NCI-H748 (cell line): Measurements from ENCODE around the gene NXNL1.
"Not testable (repeated sequence)": the region's sequence is repeated elsewhere in the genome, so short reads cannot be mapped to it uniquely, and the experiment has no call there.

Experiments
- DNase-seq: peaks from one replicate; lab custom pipeline; 2025; ENCODE audit not compliant: unreplicated experiment; lab: John Stamatoyannopoulos, UW

NXNL1 gene

DNA sequence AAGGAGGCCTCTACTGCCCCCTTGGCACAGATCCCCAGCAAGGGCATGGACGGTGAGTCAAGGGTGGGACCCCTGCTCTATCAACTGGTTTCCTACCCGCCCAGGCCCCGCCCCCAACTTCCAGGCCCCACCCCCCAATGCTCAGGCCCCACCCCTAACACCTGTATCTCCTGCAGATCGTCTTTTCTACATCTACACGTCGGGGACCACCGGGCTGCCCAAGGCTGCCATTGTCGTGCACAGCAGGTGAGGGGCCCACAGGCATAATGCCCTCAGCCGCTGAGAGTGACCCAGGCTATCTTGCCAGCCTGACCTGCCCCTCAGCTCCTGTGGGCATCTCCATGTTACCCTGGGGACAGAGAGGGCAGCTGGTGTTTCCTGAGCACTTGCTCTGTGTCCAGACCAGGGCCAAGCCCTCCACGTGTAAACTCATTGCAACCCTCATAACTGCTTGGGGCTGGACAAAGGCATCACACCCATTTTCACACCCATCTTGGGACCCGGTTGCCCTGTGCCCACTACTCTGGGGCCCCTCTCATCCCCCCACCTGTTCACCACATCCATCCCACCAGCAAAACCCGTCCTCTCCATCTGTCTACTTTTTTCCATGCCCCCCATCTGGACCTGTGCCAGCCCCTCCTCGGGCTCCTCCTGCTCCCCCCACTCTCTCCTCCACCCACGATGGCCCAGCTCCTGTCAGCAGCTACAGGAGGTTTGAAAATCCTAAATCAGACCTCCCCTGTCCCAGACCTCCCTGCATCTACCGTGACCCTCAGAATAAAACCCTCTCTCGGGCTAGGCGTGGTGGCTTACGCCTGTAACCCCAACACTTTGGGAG lies 26.8 kb upstream of the NXNL1 start:
- DNase-seq, result no peak

DNA sequence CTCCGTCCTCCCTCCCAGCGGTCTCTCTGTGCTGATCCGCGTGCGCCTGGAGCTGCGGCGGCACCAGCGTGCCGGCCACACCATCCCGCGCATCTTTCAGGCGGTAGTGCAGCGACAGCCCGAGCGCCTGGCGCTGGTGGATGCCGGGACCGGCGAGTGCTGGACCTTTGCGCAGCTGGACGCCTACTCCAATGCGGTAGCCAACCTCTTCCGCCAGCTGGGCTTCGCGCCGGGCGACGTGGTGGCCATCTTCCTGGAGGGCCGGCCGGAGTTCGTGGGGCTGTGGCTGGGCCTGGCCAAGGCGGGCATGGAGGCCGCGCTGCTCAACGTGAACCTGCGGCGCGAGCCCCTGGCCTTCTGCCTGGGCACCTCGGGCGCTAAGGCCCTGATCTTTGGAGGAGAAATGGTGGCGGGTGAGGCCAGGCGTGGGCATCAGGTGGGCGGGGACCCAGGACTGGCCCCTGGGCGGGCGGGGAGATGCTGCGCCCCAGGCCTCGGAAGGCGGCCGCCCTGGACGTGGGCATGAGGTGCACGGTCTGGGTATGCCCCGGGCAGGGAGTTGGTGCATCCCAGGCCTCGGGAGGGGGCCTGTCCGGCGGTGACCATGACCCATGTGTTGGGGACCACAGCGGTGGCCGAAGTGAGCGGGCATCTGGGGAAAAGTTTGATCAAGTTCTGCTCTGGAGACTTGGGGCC lies 26.0 kb upstream of the NXNL1 start:
- DNase-seq, result no peak

DNA sequence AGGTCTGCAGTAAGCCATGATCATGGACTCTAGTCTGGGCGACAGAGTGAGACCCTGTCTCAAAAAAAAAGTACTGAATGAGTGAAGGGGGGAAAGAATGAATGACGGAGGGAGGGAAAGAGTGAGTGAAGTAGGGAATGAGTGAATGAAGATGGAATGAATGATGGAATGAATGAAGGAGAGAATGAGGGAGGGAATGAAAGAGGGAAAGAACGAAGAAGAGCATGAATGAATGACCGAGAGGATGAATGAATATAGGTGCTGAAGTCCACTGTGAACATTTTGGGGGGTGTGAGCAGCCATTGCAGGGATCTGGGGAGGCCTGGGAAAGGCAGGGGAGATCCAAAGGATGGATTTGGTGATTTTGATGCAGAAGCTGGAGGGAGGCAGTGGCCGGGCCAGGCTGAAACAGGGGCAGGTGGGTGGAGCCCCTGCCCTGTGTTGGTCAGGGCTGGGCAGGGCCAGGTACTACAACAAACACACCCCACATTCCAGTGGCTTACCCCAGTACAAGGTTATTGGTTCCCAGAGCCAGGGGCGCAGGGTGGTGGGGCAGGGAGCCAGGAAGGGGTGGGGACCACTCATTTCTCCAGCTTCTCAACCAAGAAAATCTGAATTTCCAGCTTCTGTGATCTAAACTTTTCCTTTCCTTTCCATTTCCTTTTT lies 23.9 kb upstream of the NXNL1 start:
- DNase-seq, result no peak

DNA sequence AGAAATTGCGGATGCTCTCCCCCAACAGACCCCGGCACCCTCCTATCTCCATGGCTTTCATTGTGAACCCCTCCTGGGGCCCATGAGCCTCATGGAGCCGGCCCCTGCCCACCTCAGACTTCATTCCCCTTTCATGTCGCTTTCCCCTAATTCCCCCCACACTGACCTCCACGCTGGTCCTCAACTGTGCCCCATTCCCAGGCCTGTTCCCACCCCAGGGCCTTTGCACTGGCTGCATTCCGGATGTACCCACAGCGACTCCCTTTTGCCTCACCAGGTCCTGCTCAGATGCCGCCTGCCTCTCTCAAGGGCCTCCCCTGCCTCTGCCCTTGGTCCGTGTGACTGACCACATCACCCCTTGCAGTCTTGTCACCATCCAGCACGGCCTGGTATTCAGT lies 22.9 kb upstream of the NXNL1 start:
- no peak for DNase-seq

DNA sequence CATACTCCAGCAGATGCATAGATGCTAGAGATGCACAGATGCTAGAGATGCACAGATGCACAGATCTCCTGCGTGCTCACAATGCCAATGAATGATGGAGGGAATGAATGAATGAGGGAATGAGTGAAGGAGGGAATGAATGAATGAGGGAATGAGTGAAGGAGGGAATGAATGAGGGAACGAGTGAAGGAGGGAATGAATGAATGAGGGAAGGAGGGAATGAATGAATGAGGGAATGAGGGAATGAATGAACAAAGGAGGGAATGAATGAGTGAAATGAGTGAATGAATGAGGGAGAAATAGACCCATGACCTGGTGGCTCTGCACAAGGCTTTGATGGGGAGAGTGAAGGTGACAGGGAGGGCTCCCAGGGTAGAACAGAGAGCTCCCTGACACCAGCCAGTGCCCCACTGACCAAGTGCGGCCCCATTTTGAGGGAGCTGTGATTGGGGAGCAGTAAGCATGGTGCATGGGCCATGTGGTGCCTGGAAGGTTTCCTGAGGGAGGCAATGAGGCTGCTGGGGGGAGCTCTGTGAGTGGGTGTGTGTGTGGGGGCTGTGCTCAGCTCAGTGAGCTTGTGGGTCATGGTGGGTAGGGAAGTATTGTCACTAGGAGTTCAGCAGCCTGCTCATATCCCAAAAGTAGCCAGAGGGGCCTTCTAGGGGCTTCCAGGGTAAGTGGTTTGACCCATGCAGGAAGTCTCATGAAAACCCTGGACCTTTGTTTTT lies 22.3 kb upstream of the NXNL1 start:
- no peak for DNase-seq

DNA sequence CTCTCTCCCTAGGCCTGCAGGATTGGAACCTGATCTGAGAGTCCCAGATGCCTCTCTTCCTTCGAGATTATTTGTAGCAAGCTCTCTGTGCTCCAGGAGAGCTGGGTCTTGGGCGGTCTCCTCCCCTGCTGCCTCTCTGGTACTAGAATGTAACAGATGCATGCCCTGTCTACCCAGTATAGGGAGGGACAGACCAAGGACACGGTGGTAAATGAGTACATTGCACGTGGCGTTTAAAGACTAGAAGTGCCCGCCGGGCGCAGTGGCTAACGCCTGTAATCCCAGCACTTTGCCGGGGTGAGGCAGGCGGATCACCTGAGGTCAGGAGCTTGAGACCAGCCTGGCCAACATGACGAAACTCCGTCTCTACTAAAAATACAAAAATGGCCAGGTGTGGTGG lies 21.3 kb upstream of the NXNL1 start:
- no peak for DNase-seq

DNA sequence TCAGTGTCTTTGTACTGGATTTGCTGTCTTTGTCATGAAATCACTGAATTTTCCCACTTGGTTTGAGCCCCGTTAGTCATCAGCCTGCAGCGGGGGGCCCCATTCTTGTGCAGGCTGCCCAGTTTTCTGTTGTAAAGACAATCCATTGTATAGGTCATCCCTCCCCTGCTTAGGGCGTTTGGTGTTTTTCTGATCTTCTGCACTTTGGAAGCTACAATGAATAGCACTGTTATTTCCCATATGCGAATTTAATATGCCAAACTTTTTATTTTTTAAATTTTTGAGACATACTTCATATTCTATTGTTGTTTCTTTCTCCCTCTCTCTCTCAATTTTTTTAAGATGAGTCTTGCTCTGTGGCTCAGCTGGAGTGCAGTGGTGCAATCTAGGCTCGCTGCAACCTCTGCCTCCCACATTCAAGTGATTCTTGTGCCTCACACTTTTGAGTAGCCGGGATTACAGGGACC lies 18.6 kb upstream of the NXNL1 start:
- no peak for DNase-seq

DNA sequence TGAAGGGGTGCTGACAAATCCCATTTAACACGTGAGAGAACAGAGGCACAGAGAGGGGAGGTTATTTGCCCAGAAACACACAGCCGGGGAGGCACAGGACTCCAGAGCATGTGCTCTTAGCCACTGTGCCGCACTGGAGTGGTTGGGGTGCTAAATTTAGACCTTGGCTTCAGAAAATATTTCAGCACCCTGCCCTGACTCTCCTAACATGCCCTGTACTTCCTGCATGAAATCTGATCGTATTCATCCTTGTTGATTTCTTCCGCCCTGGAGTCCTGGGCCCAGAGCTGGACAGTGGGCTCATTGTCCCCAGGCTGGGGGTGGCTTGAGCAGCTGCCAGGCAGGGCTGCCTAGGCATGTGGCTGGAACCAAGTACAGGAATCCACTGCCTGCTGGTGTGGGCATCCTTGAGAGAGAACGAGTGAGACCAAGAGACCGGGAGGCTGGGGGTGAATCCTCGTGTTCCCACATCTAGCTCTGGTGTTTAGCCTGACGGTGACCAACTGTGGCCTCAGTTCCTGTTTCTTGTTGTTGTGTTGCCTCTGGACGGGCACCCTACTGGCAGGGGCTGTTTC lies 14.9 kb upstream of the NXNL1 start:
- no peak for DNase-seq

DNA sequence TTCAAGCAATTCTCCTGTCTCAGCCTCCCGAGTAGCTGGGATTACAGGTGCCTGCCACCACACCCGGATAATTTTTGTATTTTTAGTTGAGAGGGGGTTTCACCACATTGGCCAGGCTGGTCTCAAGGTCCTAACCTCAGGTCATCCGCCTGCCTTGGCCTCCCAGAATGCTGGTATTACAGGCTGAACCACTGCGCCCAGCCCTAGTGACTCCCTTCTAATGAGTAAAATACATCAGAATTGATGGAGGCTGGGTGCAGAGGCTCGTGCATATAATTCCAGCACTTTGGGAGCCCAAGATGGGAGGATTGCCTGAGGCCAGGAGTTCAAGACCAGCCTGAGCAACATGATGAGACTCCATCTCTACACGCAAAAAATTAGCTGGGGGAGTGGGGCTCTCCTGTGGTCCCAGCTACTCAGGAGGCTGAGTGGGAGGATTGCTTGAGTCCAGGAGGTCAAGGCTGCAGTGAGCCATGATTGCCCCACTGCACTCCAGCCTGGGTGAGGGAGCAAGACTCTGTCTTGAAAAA lies 14.3 kb upstream of the NXNL1 start:
- not testable (repeated sequence) for DNase-seq

DNA sequence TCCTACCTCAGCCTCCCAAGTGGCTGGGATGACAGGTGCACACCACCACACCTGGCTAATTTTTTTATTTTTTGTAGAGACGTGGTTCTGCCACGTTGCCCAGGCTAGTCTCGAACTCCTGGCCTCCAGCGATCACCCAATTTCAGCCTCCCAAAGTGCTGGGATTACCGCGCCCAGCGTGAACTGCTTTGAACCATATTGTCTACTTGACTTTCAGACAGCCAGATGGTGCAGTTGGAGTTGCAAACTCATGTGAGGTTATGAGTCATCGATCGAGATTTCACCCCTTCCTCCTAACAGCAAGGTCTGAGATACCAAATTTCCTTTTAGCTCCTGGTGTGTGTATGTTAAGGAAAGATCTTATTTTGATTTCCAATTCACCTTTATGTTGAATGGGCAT lies 12.3 kb upstream of the NXNL1 start:
- no peak for DNase-seq

DNA sequence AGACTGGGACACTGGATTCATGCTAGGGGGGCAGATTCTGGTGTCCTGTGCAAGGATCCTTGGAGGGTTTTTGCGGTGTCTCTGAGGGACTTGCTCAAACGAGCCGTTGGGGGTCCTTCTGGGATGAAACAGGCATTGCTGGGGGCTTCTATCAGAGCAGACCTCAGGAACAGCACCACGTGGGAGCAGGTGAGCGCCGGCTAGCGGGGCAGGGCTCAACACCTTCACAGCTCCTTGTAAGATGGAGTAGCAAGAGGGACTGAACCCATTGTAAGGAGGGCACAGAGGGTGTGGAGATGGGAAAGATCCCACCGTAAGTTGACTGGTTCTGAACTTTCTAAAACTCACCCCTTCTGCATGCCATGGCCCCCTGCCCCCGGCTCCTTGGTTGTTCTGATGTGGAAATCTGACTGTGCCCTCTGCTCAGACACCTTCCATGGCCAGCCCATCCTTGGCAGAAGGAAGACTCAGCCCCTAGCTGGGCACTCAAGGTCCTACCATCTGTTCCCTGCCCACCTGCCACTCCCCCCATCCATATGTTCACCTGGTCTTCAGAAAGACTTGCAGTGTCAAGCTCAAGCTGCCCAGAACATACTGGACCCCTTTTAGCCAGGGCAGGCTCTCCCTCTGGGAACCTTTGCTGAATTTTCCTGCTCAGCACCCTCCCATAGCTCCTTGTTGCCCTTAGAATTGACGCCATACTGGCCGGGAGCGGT lies 10.8 kb upstream of the NXNL1 start:
- no peak for DNase-seq

DNA sequence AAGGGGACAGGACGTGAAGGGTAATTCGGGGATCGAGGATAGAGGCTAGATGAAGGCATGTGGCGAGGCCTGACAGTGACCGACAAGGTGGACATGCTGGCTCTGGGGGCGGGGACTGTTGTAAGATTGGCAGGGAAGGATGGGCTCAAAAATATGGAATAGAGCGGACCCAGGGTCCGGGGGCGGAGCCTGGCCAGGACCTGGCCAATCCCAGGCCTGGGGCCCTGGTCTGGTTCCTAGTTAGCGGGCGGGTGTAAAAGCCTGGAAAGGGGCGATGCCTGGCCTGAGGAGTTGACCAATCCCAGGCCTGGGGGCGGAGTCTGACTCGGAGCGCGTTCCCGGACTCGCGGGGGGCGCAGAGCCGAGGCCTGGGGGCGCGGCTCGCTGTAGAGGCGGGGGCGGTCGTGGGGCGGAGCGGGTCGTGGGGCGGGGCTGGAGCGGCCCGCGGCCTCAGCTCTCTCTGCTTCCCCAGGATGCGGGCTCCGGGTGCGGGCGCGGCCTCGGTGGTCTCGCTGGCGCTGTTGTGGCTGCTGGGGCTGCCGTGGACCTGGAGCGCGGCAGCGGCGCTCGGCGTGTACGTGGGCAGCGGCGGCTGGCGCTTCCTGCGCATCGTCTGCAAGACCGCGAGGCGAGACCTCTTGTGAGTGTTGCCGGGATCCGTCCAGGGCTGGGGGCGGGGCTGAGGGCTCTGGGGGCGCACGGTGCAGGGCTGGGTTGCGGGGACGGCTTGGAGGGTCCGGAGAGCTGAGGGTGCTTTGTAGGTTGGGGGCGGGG lies 9.5 kb upstream of the NXNL1 start, which contains the start of gene SLC27A1:
SLC27A1 (plus strand) TSS at position 457 of the 774 bp plus-strand sequence; CDS start at position 474, 17 bp downstream.
- peak; percentile 96 for DNase-seq

DNA sequence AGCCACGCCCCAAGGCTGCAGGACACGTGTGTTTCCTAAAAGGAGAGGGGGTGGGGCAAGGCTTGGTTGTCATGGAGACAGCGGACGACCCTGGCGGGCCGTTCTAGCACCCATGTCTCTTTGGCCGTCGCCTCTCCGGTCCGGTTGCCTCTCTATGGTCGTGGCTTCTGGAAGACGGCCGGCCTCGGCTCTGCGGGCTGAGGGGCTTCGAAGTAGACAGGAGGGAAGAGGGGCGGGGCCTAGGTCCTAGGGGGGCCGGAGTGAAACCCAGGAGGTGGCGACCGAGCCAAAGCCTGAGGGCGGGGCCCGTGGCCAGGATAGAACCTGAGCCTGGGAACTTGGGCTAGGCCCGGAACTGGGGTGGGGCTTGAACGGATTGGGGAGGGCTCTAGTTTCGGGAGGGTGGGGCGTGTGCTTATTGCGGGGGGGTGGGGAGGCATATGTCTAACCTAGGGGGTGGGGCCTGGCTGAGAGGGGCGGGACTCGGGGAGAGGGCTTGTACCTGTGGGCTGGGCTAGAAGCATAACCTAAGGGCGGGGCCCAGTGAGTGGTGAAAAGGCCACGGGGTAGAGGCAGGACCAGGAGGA lies 8.8 kb upstream of the NXNL1 start:
- peak; percentile 91 for DNase-seq

DNA sequence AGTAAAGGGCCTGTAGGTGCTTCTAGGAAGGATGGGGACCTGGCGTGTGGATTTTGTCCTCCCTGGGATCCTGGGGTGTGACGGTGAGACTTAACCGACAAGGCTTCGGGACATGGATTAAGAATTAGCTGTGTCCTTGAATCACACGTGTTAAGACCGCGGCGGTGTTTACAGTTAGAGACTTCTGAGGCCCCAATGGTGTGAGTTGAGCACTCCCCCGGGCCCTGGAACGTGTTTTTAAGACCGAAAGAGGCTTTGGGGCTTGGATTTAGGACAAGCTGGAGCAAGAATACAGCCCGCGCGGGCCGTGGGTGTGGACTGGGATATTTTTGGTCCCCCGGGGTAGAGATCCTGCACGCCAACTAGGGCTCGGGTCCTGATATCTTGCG lies 8.4 kb upstream of the NXNL1 start:
- DNase-seq, result peak; percentile 47

DNA sequence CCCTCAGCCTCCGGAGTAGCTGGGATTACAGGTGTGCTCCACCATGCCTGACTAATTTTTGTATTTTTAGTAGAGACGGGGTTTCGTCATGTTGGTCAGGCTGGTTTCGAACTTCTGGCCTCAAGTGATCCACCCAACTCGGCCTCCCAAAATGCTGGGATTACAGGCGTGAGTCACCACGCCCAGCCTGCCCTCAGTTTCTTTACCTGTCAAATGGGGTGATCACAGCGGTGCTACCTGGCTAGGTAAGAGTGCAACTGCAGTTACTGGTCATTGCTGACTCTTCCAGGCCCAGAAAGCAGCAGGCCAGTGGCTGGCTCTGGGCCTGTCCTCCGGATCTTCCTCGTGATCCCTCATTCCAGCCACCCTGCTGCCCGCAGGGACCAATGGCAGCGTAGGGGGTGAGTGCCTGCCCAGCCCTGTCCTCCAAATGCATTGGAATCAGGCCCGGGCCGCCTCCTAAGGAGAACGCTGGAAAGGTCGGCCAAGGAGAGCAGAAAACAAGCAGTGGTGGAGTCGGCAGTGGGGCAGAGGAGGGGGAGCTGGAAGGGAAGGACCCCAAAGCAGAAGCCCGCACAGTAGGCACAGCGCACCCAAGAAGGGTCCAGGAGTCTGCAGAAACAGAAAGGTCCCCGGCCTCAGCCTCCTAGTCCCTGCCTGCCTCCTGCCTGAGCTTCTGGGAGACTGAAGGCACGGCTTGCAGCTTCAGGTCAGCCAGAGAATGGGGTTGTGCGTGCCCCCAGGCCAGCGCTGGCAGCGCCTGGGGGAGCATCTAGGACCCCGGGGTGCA lies 7.8 kb upstream of the NXNL1 start:
- DNase-seq, result no peak

DNA sequence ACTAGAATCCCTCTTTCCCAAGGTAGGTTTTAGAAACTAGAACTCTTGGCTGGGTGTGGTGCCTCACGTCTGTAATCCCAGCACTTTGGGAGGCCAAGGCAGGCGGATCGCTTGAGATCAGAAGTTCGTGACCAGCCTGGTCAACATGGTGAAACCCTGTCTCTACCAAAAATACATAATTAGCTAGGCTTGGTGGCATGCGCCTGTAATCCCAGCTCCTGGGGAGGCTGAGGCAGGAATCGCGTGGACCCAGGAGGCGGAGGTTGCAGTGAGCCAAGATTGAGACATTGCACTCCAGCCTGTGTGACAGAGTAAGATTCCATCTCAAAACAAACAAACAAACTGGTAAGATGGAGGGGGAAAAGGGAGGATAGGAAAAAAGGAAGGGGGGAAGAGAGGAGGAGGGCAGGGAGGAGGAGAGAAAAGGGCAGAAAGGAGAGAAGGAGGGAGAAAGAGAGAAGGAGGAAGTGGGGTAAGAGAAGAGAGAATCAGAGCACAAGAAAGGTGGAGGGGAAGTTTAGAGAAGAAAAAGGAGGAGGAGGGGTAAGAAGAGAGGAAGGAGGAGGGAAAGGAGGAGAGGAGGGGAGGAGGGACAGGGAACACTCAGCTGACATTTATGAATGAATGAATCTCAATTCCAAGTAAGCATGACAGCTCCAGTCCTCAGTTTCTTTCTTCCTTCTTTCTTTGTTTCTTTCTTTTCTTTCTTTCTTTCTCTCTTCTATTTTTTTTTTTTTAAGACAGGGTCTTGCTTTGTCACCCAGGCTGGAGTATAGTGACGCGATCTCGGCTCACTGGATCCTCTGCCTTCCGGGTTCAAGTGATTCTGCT lies 7.0 kb upstream of the NXNL1 start:
- DNase-seq, result no peak

DNA sequence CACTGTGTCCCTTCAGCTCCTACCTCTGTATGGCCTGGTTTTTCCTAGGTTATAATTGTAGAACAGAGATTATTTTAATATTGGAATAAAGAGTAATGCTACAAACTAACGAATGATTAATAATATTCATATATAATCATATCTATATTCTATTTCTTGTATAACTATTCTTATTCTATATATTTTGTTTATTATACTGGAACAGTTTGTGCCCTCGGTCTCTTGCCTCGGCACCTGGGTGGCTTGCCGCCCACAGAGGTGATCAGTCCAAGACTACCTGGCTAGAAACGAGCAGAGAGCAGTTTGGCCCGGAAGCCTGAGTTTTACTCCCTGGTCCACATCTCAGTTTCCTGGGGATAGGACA lies 5.7 kb upstream of the NXNL1 start:
- no peak for DNase-seq
